NCI-H82 treated with DMSO at 0.1 percent for 48 hours (cell line): ENCODE data around the gene CCDC102A.

ENCODE experiments used
- DNase-seq: peaks from one replicate; lab custom pipeline; 2025; ENCODE audit not compliant: unreplicated experiment; lab: John Stamatoyannopoulos, UW

CCDC102A gene

DNA sequence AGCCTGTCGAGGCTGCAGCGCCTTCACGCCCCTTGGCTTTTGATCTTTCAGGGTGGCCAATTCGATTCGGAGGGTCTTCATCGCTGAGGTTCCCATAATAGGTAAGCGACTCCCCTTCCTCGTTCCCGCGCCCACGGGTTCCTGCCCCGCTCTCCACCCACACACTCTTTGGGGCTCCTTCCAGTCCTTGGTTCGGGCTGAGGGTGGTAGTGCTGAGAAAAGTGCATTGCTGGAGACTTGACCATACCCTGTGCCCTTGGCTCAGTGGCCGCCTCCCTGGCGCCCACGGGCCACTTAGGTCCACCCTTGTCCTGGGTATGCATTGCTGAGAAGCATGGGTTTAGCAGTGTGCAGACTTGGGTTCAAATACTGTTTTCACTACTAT, 73.4 kb downstream of the CCDC102A start:
- no peak for DNase-seq

DNA sequence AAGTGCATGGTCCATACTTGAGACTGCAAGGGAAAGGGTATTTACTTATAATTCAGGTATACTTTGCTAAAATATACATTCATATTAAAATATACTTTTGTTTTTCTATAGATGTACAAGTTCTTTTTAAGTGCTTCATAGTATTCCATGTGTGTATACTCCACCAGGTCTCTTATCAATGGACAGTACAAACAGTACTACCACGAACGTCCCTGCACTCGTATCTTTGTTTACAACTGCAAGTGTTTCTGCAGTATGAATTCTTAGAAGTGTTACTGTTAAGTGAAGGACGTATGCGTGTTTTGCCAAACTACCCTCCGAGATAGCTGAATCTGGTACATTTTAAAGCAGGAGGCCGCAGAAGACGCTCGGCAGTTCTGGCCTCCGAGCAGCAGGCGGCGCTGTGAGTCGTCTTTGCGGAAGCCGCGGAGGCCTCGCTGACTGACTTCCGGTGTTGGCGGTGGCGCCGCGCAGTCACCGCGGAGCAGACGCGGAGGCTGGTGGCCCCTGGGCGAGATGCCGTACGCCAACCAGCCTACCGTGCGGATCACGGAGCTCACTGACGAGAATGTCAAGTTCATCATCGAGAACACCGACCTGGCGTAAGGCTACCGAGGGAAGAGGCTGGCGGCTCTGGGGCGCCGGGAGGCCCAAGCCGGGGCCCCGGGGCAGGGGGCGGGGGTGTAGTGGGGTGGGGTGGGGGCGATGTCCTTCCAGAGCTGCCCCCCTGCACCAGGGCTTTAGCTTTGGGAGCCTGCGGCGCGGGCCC, 74.0 kb downstream of the CCDC102A start, which contains the start of gene POLR2C:
Gene POLR2C (plus strand): TSS at position 471 of the 769 bp plus-strand sequence. CDS start 46 bp downstream, at position 517.
- DNase-seq: peak; percentile 31
